Skeletal muscle cell (primary cell): Measurements from ENCODE around the gene CAMSAP3.

Source experiments
- DNase-seq: peaks from one replicate; pipeline ENCODE4 v3.0.0-alpha.2; 2010; ENCODE audit warnings: low read depth
- H3K4me3 ChIP-seq: 2 replicates; pipeline ENCODE4 v1.5.1; 2011; ENCODE audit warnings: low read depth, mild to moderate bottlenecking, control low read depth, low read length, moderate library complexity

The CAMSAP3 gene

GRCh38 chr19:7607874-7608560 is 12.4 kb downstream of the CAMSAP3 start:
- DNase-seq: no peak
- H3K4me3 ChIP-seq: no peak overlapping the region

DNA sequence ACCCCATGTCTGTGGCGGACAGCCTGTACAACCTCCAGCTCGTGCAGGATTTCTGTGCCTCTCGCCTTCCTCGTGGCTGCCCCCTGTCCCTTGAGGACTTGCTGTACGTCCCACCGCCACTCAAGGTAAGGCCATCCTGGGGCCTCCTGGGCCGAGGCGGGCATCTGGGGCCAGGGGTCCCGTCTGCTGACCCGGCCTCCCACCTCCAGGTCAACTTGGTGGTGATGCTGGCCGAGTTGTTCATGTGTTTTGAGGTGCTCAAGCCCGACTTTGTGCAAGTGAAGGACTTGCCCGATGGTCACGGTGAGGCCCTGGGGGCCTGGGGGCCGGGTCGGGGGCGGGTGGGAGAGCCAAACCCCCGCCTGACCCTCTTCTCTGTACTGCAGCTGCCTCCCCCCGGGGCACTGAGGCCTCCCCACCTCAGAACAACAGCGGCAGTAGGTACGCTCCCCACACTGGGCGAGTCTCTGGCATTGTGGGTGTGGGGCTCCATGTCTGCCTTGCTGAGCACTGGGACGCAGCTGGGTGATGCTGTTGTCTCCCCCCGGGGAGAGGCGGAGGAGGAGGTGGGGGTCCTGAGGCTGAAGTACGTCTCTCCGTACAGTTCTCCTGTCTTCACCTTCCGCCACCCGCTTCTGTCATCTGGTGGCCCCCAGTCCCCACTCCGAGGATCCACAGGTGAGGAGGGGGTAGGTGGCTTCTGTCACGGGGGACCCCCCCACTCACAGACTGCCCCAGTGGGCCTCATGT is 15.0 kb downstream of the CAMSAP3 start:
- DNase-seq: no peak
- H3K4me3 ChIP-seq: no peak overlapping the region

DNA sequence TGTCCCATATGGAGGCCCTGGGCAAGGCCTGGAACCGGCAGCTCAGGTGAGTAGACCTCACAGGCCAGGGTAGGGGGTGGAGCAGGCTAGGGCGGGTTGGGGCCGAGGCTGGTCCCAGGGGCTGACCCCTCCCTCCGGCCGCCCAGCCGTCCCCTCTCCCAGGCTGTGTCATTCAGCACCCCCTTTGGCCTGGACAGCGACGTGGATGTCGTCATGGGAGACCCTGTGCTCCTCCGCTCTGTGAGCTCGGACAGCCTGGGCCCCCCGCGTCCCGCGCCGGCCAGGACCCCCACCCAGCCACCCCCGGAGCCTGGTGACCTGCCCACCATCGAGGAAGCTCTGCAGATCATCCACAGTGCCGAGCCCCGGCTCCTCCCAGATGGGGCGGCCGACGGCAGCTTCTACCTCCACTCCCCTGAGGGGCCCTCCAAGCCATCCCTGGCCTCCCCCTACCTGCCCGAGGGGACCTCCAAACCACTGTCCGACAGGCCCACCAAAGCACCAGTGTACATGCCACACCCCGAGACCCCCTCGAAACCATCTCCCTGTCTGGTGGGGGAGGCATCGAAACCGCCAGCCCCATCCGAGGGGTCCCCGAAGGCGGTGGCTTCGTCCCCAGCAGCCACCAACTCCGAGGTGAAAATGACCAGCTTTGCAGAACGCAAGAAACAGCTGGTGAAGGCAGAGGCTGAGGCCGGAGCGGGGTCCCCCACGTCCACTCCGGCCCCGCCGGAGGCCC is 16.0 kb downstream of the CAMSAP3 start:
- no peak for DNase-seq

GRCh38 chr19:7612282-7613274 is 16.9 kb downstream of the CAMSAP3 start:
- H3K4me3 ChIP-seq: no peak overlapping the region
- DNase-seq: no peak

More for the DNA sequence above, 16.0 kb downstream of the CAMSAP3 start:
- no peak overlapping the region for H3K4me3 ChIP-seq

GRCh38 chr19:7614859-7615741 is 19.4 kb downstream of the CAMSAP3 start:
- DNase-seq: no peak
- no peak overlapping the region for H3K4me3 ChIP-seq

DNA sequence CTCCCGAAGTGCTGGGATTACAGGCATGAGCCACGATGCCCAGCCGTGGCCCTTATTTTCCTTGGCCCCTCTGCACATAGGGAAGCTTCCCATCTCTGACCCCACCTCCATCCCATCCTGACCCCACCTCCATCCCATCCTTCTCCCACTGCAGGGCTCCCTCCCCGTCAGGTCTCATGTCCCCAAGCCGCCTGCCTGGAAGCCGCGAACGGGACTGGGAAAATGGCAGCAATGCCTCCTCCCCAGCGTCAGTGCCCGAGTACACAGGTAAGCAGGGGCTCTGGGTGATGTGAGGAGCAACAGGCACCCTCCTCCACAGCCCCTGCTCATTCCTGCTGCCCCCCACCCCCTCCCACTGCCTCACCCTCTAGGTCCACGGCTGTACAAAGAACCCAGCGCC is 21.5 kb downstream of the CAMSAP3 start:
- no peak for DNase-seq
- no peak overlapping the region for H3K4me3 ChIP-seq

DNA sequence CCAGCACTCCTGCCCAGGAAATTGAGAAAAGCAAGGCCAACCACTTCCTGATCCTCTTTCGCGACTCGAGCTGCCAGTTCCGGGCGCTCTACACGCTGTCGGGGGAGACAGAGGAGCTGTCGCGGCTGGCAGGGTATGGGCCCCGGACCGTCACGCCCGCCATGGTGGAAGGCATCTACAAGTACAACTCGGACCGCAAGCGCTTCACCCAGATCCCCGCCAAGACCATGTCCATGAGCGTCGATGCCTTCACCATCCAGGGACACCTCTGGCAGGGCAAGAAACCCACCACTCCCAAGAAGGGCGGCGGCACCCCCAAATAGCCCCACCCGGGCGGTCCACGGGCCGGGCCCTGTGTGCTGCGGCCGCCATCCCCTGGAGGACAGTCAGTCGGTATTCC is 22.1 kb downstream of the CAMSAP3 start:
- H3K4me3 ChIP-seq: no peak overlapping the region
- no peak for DNase-seq

DNA sequence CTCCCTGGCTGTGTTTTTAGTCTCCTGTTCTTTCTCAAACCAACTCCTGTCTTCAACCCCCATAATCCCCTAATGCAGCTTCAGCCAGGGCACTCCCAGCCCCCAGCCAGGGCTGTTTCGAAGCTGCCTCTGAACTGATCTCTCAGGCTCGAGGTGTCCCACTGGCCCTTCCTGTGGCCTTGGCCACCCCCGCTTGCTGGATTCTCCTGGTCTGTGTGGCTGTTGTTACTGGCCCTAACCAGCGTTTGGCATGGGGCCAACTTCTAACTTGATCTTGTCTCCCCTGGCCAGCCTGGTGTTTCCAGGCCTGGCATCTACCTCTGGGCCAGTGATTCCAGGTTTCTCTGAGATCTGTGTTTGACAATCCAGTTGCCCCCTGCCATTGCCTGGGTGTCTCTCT is 22.7 kb downstream of the CAMSAP3 start:
- DNase-seq: no peak
- no peak overlapping the region for H3K4me3 ChIP-seq

- no peak for DNase-seq
- H3K4me3 ChIP-seq: no peak overlapping the region
Observed at GRCh38 chr19:7618771-7619510, 23.3 kb downstream of the CAMSAP3 start.

- no peak for DNase-seq
- H3K4me3 ChIP-seq: no peak overlapping the region
Observed at GRCh38 chr19:7619671-7620441, 24.2 kb downstream of the CAMSAP3 start.

GRCh38 chr19:7620442-7621412 is 25.1 kb downstream of the CAMSAP3 start:
- no peak overlapping the region for H3K4me3 ChIP-seq
- DNase-seq: no peak

DNA sequence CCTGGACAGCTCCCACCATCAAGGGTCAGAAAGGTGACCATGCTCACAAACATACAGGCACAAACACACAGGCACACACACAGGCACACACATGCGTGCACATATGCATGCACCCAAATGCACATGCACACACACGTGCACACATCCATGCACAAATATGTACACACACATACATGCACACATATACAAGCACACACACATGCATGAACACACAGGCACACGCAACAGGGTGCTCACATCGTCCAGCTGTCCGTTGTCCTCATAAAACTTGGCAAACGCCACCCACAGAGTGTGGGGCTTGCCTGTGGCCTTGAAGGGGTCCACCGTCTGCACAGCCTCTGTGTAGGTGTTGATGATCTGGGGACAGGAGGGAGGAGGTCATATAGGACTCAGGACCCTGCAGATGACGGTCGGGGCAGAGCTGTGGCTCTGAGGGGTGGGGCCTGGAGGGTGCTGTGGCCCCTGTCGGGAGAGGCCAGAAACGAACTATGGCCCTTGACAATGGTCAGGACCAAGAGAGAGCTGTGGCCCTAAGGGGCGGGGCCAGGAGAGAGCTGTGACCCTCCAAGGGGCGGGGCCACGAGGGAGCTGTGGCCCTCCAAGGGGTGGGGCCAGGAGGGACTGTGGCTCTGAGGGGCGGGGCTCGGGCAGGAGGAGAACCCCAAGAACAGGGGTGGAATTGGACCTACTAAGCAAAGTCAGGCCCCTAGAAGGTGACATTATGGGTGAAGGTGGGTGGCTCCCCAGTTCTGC is 27.4 kb downstream of the CAMSAP3 start:
- H3K4me3 ChIP-seq: no peak overlapping the region
- DNase-seq: no peak

- DNase-seq: no peak
- no peak overlapping the region for H3K4me3 ChIP-seq
Observed at GRCh38 chr19:7623725-7624603, 28.3 kb downstream of the CAMSAP3 start.

- no peak overlapping the region for H3K4me3 ChIP-seq
- no peak for DNase-seq
Observed at GRCh38 chr19:7624810-7625209, 29.1 kb downstream of the CAMSAP3 start.
